ENCODE measurements around the gene CYP2S1.

- no peak for TF ChIP-seq CTCF (IDR thresholded peaks at IDR 0.05)
- no peak for TF ChIP-seq POLR2A (IDR thresholded peaks at IDR 0.05)
- TF ChIP-seq POLR2AphosphoS5 (IDR thresholded peaks at IDR 0.05) = no peak
These were observed 16.9 kb upstream of the CYP2S1 start for GRCh38 chr19:41175801-41176777.

Data from breast epithelium (tissue), 3 donors.